Activated T-helper 2 cell treated with anti-CD3 and anti-CD28 coated beads, Interferon-gamma antibody, Interleukin-2, Interleukin-4, amounts not matched to agents 10 μg/mL and 5 μg/mL and 100 μg/mL, durations not matched to agents 14 hours and 24 hours and 36 hours (primary cell): ENCODE measurements around the gene CCNO. TPM values are rescaled to one million over a fixed set of nuclear protein-coding genes. Genes with fewer than 3 reads are reported as not detected.

Source experiments
- DNase-seq: peaks from one replicate; pipeline ENCODE4 v3.0.0; 2021; ENCODE audit warnings: low spot score
- H3K27ac Mint-ChIP-seq: one replicate; pipeline ENCODE4 v1.8.0; 2021; ENCODE audit warnings: mixed read lengths
- H3K27me3 Mint-ChIP-seq: one replicate; pipeline ENCODE4 v1.8.0; 2021; ENCODE audit warnings: low read depth, mixed read lengths
- H3K36me3 Mint-ChIP-seq: one replicate; pipeline ENCODE4 v1.8.0; 2021; ENCODE audit warnings: low read depth, mixed read lengths
- H3K4me1 Mint-ChIP-seq: one replicate; pipeline ENCODE4 v1.8.0; 2021; ENCODE audit warnings: low read depth, mixed read lengths
- H3K4me3 Mint-ChIP-seq: one replicate; pipeline ENCODE4 v1.8.0; 2021; ENCODE audit warnings: low read depth, mild to moderate bottlenecking, moderate library complexity, mixed read lengths
- H3K9me3 Mint-ChIP-seq: one replicate; pipeline ENCODE4 v1.8.0; 2021; ENCODE audit warnings: mixed read lengths
- intact Hi-C: fragments of 100-400 bp; cut with micrococcal nuclease; formaldehyde crosslinking; loops from one replicate; pipeline ENCODE4 v1.15.1; 2023
- total RNA-seq: library from RNA; stranded (reverse); gene quantifications from 2 replicates; pipeline ENCODE4 v1.2.3, GENCODE V29; 2022

CCNO gene
- total RNA-seq, 1 donor from 2014 or later, result 0.27 TPM

DNA sequence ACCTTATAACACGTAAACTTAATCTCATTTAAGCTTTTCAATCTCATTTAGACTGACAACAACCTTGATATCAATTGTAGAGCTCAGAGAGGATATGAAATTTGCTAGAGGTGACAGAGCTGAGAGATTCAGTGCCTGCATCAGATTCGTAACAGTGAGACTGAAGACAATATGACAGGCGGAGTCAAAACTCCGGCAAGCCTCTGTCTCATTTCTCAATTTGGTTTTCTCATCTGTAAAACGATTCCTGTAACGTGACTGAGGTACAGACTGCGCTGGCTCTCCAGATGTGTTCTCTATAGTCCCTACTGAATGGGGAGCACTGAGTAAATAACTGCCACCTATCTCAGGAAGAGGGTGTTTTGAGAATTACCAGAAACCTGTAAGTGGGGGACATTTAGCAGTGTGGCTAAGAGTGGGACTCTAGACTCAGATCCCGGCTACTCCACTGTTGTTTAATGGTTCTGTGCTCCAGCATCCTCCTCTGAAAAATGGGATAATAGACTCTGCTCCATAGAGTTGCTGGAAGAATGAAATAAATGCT lies 3.2 kb downstream of the CCNO start:
- DNase-seq, result no peak
- intact Hi-C loops, result loop anchor here (5.0 kb wide), 2 partner anchors 77 to 918 kb away; partner anchors contain the start of genes ARL15, DHX29 and MTREX
- Mint-ChIP-seq H3K9me3 (no peaks in the 10 kb centered on the region), H3K27me3 (peaks cover 80% of the 10 kb centered on the region), H3K36me3 (peaks cover 3% of the 10 kb centered on the region), H3K4me3 (no peak overlapping the region), H3K4me1 (peaks cover 39% of the 10 kb centered on the region), H3K27ac (no peak overlapping the region)

DNA sequence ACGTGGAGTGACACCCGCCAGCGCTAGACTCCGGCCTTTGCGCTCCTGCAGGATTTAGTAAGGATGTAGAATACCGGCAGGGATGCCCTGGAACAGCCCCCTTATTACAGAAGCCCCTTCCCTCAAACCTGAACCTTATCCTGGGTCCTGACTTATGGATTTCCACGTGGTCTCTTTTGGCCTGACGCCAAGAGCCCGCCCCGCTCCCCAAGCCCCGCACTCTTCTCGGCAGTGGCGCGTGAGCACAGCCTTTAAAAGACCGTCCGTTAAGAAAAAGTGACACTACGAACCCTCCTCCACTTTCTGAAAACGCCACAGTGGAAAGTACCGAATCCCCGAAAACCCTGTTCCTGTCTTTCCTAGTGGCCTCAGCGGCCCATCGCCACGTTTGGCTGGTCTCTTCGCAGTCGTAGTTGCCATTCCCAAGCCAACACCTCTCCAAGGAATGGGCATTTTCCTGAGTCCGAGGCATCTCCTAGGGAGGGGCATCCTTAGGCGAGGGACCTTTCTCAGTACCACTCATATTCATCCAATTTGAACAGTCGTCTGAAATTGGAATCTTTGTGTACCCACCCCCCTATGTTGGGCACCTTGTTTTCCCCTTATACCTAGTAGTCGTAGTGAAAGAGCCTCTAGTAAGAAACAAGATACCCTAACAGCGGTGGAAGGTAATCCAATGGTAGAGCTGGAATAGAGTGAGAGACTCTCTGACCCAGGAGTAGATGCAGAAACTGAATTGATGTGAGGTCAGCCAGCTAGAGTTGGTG lies 5.6 kb downstream of the CCNO start:
- Mint-ChIP-seq H3K4me3 (peak overlapping the region; percentile 69), H3K27ac (peak overlapping the region; percentile 38), H3K4me1 (peaks cover 36% of the 10 kb centered on the region), H3K36me3 (peaks cover 3% of the 10 kb centered on the region), H3K27me3 (peaks cover 86% of the 10 kb centered on the region), H3K9me3 (no peaks in the 10 kb centered on the region)
- intact Hi-C loops, result loop anchor here (1.0 to 10.0 kb wide), 3 partner anchors 56 to 464 kb away; no protein-coding TSS in a partner anchor
- no peak for DNase-seq

DNA sequence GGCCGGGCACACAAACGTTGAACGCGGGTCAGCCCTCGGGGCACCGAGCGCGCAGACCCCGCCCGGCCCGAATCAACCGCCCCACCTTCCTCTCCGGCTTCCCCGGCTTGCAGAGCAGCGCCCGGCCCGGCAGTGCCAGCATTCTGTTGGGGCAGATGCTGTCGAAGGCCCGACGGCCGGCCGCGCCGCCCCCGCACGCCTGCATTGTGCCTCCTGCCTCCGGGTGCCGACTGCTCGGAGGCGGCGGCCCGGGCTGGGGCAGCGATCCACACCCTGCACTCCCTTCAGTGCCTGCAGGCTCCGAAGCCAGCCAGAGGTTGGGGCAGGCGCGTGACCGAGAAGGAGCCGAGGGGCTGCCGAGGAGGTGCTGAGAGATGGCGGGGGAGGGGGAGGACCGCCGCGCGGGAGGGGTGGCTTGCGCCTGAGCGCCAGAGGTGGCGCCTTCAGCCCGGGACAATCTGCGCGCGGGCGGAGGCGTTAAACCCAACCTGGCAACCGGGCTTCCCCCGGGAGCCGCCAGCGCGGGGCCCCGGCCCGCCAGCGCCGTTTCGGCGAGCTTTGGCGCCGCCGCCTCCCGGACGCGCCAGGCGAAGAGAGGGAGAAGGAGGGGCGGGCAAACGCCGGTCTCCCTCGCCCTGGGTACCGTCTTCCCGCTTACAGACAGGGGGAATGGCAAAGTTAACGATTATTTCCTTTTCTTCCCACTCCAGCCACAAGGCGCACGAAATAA lies 6.3 kb downstream of the CCNO start, which contains the start of gene MCIDAS:
MCIDAS (minus strand) TSS at position 382 of the 730 bp plus-strand sequence; CDS start at position 205, 177 bp downstream.
- peak; percentile 43 for DNase-seq
- Mint-ChIP-seq H3K36me3 (no peaks in the 10 kb centered on the region), H3K27me3 (peaks cover 88% of the 10 kb centered on the region), H3K4me3 (peak within 1 kb of the TSS; percentile 69), H3K4me1 (peaks cover 35% of the 10 kb centered on the region), H3K9me3 (no peaks in the 10 kb centered on the region), H3K27ac (peak within 1 kb of the TSS; percentile 38)
- intact Hi-C loops, result loop anchor here (1.0 to 10.0 kb wide), 3 partner anchors 55 to 465 kb away; no protein-coding TSS in a partner anchor

DNA sequence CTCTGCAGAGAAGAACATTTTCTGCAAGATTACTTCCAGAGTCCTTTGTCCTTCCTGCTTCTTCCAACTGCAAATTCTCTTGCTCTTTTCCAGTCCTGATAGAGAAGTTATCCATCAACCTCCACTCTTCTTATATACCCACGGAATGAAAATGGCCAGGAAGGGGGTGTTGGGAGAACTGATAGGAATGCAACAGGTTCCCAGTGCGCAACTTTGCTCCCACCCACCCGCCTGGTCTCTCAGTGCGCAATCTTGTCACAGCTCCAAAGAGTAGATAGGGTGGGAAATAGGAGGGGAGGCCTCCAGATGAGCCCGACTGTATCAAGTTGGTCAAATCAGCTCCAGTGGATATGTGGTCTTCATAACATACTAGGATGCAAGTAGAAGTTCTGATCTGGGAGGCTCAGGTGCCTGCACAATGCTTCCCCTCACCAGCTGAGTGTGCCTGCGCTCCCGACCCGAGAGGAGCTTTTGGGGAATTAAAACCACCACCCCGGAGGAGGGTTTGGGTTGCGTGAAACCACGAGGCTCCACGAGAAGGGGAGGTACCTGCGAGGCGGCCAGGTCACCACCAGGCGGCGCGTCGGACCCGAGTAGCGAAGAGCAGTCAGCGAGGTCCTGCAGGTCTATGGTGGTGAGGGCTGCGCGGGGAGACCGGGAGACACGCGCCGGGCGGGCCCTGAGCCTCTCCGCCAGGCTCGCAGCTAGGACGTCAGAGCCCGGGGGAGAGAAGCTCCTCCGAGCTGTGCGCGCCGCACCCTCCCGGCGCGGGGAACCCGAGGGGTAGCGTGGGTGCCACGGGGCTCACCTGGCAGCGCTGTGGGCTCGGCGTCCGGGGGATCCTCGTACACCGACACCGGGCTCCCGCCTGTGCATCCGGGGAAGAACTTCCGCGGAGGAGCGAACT lies 7.1 kb downstream of the CCNO start:
- peak; percentile 50 for DNase-seq
- Mint-ChIP-seq H3K27me3 (peaks cover 83% of the 10 kb centered on the region), H3K36me3 (no peaks in the 10 kb centered on the region), H3K9me3 (no peaks in the 10 kb centered on the region), H3K27ac (no peak overlapping the region), H3K4me3 (peak overlapping the region; percentile 50), H3K4me1 (peaks cover 29% of the 10 kb centered on the region)
- intact Hi-C loops, result loop anchor here (5.0 to 10.0 kb wide), 2 partner anchors 341 to 466 kb away; no protein-coding TSS in a partner anchor

DNA sequence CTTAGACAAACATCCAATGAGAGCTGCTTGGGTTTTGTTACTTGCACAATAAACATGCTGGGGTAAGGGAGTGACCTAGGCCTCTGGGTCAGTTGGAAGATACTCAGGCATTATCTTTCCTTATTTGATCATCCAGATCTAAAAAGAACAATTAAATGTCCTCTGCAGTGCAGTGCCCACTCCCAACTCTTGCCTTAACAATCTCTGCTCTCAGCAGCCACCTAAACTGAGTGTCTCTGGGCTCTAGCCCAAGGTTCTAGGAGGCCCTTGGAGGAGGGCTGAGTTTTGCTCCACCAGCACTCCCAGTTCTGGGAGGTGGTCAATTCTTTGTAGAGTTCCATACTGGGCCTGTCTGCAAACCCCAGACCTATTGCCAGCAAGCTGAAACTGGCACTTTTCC lies 8.1 kb downstream of the CCNO start:
- Mint-ChIP-seq H3K9me3 (no peaks in the 10 kb centered on the region), H3K4me3 (no peak overlapping the region), H3K27me3 (peaks cover 83% of the 10 kb centered on the region), H3K4me1 (peaks cover 31% of the 10 kb centered on the region), H3K27ac (no peak overlapping the region), H3K36me3 (no peaks in the 10 kb centered on the region)
- no peak for DNase-seq
- intact Hi-C loops, result loop anchor here (5.0 to 10.0 kb wide), 2 partner anchors 341 to 467 kb away; no protein-coding TSS in a partner anchor

DNA sequence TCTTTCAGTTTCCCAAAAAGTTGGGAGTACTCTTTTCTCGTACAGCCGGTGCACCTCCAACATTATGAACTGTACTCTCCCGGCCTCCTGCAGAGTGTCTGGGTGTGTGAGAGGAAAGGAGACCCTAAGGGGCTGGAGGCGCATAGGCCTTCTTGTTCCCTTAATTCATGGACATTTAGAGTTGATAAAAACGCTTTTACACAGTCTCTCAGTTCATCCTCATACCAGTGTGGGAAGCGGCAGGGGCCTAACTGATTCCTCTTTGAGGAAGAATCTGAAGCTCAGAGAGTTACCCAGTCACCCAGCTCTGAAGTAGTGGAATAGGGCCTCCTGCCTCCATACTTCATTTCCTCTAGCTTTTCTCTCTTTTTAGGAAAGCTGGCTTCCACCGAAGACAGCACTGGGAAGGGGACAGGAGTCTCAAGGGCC lies 9.6 kb downstream of the CCNO start:
- no peak overlapping the region for H3K4me3 Mint-ChIP-seq
- H3K36me3 Mint-ChIP-seq, result no peaks in the 10 kb centered on the region
- peaks cover 27% of the 10 kb centered on the region for H3K4me1 Mint-ChIP-seq
- intact Hi-C loops, result loop anchor here (1.0 to 10.0 kb wide), 2 partner anchors 7 to 339 kb away; no protein-coding TSS in a partner anchor
- no peaks in the 10 kb centered on the region for H3K9me3 Mint-ChIP-seq
- peaks cover 80% of the 10 kb centered on the region for H3K27me3 Mint-ChIP-seq
- H3K27ac Mint-ChIP-seq, result no peak overlapping the region
- DNase-seq, result no peak

DNA sequence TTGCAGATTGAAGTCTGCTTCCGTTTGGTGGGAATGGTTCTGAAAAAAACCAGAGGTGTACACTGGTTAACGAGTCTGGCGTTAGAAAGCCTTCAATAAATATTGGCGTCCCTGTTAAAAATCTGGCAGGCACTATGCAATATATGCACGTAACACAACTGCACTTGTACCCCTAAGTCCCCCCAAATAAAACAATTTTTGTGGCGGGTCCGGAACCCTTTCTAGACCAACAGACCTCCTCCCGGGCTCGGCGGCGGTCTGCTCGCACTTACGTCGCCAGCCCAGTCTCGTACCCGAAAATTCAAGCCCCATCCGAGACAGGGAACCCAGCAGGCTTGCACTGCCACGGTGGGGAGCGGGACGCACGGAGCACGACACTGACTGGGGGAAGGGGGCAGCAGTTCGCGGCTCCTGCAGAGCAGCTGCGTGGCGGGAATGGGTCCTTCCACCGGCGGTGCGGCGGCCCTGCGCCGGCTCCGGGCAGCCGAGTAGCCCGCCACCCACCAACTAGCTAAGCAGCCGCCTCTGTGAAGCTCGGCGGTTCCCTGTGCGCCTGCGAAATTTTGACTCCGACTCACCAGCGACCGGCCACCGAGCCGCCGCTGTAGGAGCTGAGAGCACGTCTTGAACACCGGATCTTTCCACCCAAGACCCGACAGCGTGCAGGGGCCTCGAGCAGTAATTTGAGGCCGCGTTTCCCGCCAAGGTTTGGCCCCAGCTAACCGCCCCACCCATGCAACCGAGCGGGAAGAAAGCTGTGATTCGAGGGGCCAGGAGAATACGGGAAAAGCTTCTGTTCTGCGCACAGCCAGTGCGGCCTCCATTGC lies 10.2 kb downstream of the CCNO start:
- Mint-ChIP-seq H3K27me3 (peaks cover 80% of the 10 kb centered on the region), H3K9me3 (no peaks in the 10 kb centered on the region), H3K4me3 (no peak overlapping the region), H3K4me1 (peaks cover 27% of the 10 kb centered on the region), H3K27ac (no peak overlapping the region), H3K36me3 (no peaks in the 10 kb centered on the region)
- intact Hi-C loops, result loop anchor here (1.0 to 10.0 kb wide), 2 partner anchors 8 to 338 kb away; no protein-coding TSS in a partner anchor
- no peak for DNase-seq

DNA sequence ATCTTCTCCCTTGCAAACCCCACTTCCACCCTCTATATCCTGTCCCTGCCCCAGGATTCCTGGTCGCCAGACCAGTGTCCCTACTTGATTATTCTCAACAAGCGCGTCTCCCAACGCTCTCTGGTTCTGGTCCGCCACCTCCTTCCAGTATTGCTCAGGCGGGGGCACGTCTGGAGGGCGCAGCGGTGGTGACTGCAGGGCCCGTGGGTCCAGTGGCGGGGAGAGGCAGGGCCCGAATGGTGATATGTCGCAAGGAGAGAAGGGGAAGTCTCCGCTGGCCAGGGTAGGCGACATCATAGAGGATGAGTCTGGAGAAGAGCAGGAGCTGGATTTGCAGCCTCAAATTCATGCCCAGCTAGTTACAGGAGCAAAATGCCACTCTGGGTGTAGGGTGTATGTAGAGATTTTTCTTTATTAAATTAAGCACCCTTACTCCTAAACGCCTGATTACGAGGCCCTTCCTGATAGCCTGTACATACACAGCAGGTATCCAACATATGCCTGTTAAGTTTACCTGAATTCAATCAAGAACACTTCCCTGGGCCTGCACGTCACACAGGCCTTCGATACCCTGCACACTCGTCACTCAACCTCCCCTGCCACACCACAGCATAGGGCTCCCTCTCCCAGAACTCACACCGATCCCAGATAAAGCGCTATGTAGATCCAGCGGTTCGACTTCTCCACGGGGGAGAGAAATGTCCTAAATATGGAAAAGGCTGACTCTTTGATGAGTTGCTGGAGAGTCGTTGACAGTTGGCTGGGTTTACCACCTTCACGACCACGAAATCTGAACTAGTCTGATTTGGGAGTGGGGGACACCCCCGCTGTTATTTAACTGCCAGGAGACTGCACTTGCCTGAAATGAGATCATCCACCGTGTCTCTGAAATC lies 11.1 kb downstream of the CCNO start:
- H3K9me3 Mint-ChIP-seq, result no peaks in the 10 kb centered on the region
- peaks cover 77% of the 10 kb centered on the region for H3K27me3 Mint-ChIP-seq
- no peaks in the 10 kb centered on the region for H3K36me3 Mint-ChIP-seq
- peaks cover 19% of the 10 kb centered on the region for H3K4me1 Mint-ChIP-seq
- no peak overlapping the region for H3K27ac Mint-ChIP-seq
- DNase-seq, result no peak
- intact Hi-C loops, result loop anchor here (10.0 kb wide), 1 partner anchor 338 kb away; no protein-coding TSS in a partner anchor
- H3K4me3 Mint-ChIP-seq, result no peak overlapping the region

DNA sequence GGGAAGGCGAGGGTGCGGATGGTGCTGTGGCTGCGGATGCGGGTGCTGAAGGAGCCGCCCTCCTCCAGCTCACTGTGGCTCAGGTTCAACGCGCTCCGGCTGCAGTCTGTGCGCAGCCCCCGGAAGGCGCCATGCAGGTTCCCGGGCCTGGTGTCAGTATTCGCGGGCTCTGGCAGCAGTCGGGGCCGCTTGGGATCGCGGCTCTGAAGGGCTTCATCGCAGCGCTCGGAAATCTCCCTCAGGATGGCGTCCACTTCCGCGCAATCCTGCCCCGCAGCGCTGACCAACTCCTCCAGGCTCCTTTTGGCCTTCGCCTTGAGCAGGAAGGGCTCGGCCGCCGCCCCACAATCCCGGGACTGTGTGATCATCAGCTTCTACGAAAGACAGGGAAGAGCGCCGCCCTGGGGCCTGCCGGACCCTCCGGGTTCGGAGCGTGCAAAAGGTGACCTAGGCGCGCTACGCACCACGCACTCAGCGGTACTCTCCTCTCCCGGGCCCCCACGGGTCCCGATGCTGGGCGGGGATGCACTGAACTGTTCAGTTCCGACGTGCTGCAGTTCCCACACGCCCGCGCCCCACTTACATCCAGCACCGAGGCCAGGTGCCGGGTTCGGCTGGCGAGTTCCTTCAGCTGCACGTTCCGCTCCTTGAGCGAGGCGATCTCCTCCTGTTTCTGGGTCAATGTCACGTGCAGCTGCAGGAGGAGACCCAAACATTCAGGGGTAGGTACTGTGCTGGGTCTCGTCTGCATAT lies 12.8 kb downstream of the CCNO start:
- Mint-ChIP-seq H3K9me3 (no peaks in the 10 kb centered on the region), H3K4me3 (peak overlapping the region; percentile 74), H3K27me3 (peaks cover 73% of the 10 kb centered on the region), H3K27ac (no peak overlapping the region), H3K36me3 (no peaks in the 10 kb centered on the region), H3K4me1 (peaks cover 15% of the 10 kb centered on the region)
- no peak for DNase-seq
- intact Hi-C loops, result loop anchor here (10.0 kb wide), 1 partner anchor 336 kb away; no protein-coding TSS in a partner anchor

DNA sequence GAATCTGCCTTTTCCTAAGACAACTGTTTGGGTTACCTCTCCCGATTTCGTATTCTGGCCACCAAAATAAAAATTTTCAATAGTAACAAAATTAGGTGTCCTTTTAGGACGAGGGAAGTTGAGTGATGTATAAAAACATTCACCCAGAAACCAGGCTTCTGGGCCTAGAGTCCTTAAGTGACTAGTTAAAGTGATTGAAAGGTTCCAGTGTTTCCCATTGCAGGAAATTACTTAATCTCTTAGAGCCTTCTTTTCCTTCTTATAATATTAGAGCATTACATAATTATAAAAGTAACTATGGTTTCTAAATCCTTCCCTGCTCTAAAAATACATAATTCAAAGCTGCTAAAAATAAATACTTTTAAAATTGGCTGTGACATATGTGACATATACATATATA lies 13.6 kb downstream of the CCNO start:
- intact Hi-C loops, result loop anchor here (10.0 kb wide), 1 partner anchor 335 kb away; no protein-coding TSS in a partner anchor
- no peaks in the 10 kb centered on the region for H3K36me3 Mint-ChIP-seq
- no peak overlapping the region for H3K4me3 Mint-ChIP-seq

More for the DNA sequence above, 13.6 kb downstream of the CCNO start:
- H3K27ac Mint-ChIP-seq, result no peak overlapping the region
- DNase-seq, result no peak
- H3K4me1 Mint-ChIP-seq, result peaks cover 15% of the 10 kb centered on the region
- H3K27me3 Mint-ChIP-seq, result peaks cover 71% of the 10 kb centered on the region
- no peaks in the 10 kb centered on the region for H3K9me3 Mint-ChIP-seq
